Left ventricle myocardium inferior (tissue), 1 donor: Measurements from ENCODE around the gene ZNF674. TPM values are rescaled to one million over a fixed set of nuclear protein-coding genes. Genes with fewer than 3 reads are reported as not detected.
A peak's percentile ranks its signal among the peaks of the same experiment; 100 is the strongest.

Experiments
- DNase-seq: peaks from one replicate; pipeline ENCODE4 v3.0.0-alpha.2; 2020
- H3K27ac ChIP-seq: fragments of 200-600 bp; replicated peaks from 2 replicates; pipeline ENCODE4 v1.8.0; 2021
- H3K27me3 ChIP-seq: fragments of 200-600 bp; 2 replicates; pipeline ENCODE4 v1.8.0; 2021; ENCODE audit warnings: low read depth
- H3K36me3 ChIP-seq: fragments of 200-600 bp; 2 replicates; pipeline ENCODE4 v1.8.0; 2021
- H3K4me1 ChIP-seq: fragments of 200-600 bp; 2 replicates; pipeline ENCODE4 v1.8.0; 2021
- H3K4me3 ChIP-seq: fragments of 200-600 bp; 2 replicates; pipeline ENCODE4 v1.8.0; 2021; ENCODE audit warnings: mild to moderate bottlenecking, moderate library complexity
- H3K9me3 ChIP-seq: fragments of 200-600 bp; replicated peaks from 2 replicates; pipeline ENCODE4 v1.8.0; 2021
- intact Hi-C: fragments of 100-400 bp; cut with micrococcal nuclease; formaldehyde crosslinking; loops from one replicate; pipeline ENCODE4 v1.11.0; 2022
- total RNA-seq: library from RNA; stranded (reverse); fragmentation: NEBNext Ultra II Directional; extraction: Animal tissue kit (Norgen Biotek cat#: 25700); gene quantifications from one replicate; pipeline ENCODE4 v1.2.1, GENCODE V29; 2021
- TF ChIP-seq, protein P1 (sequence below): fragments of 200-600 bp; IDR thresholded peaks from 2 replicates; pipeline ENCODE4 v1.8.0; 2021; ENCODE audit warnings: antibody characterized with exemption, mild to moderate bottlenecking, borderline replicate concordance
- donor health status: DM: no; HTN: yes; CAD: no; lungs with severe emphysema.

ZNF674 gene
- total RNA-seq, 1 donor from 2014 or later = 2.9 TPM

- no peak overlapping the region for H3K4me3 ChIP-seq
- H3K4me1 ChIP-seq = peaks cover 95% of the 10 kb centered on the region
- H3K9me3 ChIP-seq = no peaks in the 10 kb centered on the region
- no peaks in the 10 kb centered on the region for H3K36me3 ChIP-seq
- H3K27me3 ChIP-seq = no peaks in the 10 kb centered on the region
- intact Hi-C loops = no loop called here
- H3K27ac ChIP-seq = peak overlapping the region; percentile 85
- DNase-seq = no peak
- TF ChIP-seq, protein P1, sequence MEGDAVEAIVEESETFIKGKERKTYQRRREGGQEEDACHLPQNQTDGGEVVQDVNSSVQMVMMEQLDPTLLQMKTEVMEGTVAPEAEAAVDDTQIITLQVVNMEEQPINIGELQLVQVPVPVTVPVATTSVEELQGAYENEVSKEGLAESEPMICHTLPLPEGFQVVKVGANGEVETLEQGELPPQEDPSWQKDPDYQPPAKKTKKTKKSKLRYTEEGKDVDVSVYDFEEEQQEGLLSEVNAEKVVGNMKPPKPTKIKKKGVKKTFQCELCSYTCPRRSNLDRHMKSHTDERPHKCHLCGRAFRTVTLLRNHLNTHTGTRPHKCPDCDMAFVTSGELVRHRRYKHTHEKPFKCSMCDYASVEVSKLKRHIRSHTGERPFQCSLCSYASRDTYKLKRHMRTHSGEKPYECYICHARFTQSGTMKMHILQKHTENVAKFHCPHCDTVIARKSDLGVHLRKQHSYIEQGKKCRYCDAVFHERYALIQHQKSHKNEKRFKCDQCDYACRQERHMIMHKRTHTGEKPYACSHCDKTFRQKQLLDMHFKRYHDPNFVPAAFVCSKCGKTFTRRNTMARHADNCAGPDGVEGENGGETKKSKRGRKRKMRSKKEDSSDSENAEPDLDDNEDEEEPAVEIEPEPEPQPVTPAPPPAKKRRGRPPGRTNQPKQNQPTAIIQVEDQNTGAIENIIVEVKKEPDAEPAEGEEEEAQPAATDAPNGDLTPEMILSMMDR = no peak
Observed at GRCh38 chrX:46584736-46585135, 39.5 kb upstream of the ZNF674 start.

GRCh38 chrX:46582966-46583365 is 37.7 kb upstream of the ZNF674 start:
- DNase-seq = no peak
- Histone ChIP-seq H3K4me3 (peak overlapping the region; percentile 38), H3K27ac (peak overlapping the region; percentile 85), H3K4me1 (peaks cover 90% of the 10 kb centered on the region), H3K27me3 (no peaks in the 10 kb centered on the region), H3K9me3 (no peaks in the 10 kb centered on the region), H3K36me3 (no peaks in the 10 kb centered on the region)
- TF ChIP-seq, protein P1 = no peak
- intact Hi-C loops = no loop called here

- H3K36me3 ChIP-seq = no peaks in the 10 kb centered on the region
- peak overlapping the region; percentile 38 for H3K4me3 ChIP-seq
- peaks cover 90% of the 10 kb centered on the region for H3K4me1 ChIP-seq
- H3K27me3 ChIP-seq = no peaks in the 10 kb centered on the region
- H3K27ac ChIP-seq = peak overlapping the region; percentile 85
- intact Hi-C loops = no loop called here
- DNase-seq = no peak
- H3K9me3 ChIP-seq = no peaks in the 10 kb centered on the region
- TF ChIP-seq, protein P1 = no peak
Observed at GRCh38 chrX:46582325-46582724, 37.1 kb upstream of the ZNF674 start.

DNA sequence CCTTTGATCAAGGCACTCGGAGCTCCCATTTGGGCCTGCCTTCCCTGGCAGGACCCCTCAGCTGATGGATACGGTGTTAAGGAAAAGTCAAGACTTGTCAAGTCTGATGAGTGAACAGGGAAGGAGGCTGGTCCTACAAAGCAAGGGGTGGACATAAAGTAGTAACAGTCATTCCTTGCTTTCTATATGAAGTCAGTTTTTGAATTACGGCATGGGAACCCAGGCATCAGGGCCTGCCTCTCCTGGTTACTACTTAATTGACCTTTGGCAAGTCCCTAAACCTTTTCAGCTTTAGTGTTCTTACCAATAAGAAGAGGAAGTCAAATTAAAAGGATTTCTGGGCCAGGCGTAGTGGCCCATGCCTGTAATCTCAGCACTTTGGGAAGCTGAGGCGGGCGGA is 35.4 kb upstream of the ZNF674 start:
- no peaks in the 10 kb centered on the region for H3K27me3 ChIP-seq
- DNase-seq = no peak
- no peak overlapping the region for H3K27ac ChIP-seq
- peaks cover 80% of the 10 kb centered on the region for H3K4me1 ChIP-seq
- H3K4me3 ChIP-seq = no peak overlapping the region
- no peaks in the 10 kb centered on the region for H3K9me3 ChIP-seq
- H3K36me3 ChIP-seq = no peaks in the 10 kb centered on the region
- TF ChIP-seq, protein P1 = no peak
- intact Hi-C loops = no loop called here

- Histone ChIP-seq H3K36me3 (no peaks in the 10 kb centered on the region), H3K9me3 (no peaks in the 10 kb centered on the region), H3K27me3 (no peaks in the 10 kb centered on the region), H3K4me3 (no peak overlapping the region), H3K4me1 (peaks cover 72% of the 10 kb centered on the region), H3K27ac (peak overlapping the region; percentile 93)
- intact Hi-C loops = loop anchor here (10.0 kb wide), 1 partner anchor 66 kb away; no protein-coding TSS in a partner anchor
- TF ChIP-seq, protein P1 = no peak
- DNase-seq = no peak
Observed at GRCh38 chrX:46579250-46579649, 34.0 kb upstream of the ZNF674 start.
